Vagina (tissue), 2 donors: ENCODE data around the gene SETD1A.

Experiments
- POLR2A ChIP-seq, 2 donors: fragments of 450-650 bp; IDR thresholded peaks; one replicate each; pipeline ENCODE4 v1.6.1; 2017; ENCODE audit warnings: antibody characterized with exemption in 2 of 2, mild to moderate bottlenecking in 2 of 2, moderate library complexity in 2 of 2
- TF ChIP-seq, protein P1 (sequence below), 3 experiments: fragments of 450-650 bp in 2 of 3; fragments of 200-600 bp in 1 of 3; sonication (generic) in 1 of 3; IDR thresholded peaks; one replicate each; pipeline ENCODE4 v1.5.1; 2017 to 2019; ENCODE audit warnings: antibody characterized with exemption in 3 of 3, mild to moderate bottlenecking in 2 of 3, moderate library complexity in 2 of 3

DNA sequence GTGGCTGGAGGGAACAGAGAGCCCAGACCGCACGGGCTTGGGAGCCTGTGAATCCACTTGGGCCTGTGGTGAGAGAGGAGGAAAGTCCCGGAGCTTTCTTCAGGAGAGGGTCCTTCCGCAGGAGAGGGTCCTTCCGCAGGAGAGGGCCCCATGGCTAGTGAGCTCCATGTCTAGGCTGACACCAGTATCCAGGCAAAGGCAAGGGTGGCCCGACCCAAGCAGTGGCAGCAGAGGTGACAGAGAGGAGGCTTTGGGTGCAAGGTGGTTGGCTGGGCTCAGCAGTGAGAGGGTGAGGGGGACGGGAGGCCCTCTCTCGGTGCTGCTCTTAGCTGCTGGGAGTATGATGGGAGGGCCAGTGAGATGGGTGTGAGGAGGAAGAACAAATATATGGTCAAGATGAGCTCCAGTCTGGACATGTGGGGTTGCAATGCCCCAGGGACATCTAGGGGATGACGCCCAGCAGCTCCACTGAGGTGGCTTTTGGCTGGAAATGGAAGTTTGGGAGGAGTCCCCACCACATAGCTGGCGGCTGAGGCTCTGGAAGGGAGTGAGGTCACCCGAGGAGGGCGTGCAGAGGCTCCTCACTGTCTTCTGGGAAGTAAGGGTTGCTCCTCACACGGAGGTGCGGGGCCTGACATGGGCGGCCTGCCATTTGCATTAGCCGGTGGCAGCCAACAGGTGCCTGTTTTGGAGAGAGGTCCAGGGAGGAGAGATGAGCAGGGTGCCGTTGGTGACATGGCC is 25.2 kb downstream of the SETD1A start:
- TF ChIP-seq, protein P1, sequence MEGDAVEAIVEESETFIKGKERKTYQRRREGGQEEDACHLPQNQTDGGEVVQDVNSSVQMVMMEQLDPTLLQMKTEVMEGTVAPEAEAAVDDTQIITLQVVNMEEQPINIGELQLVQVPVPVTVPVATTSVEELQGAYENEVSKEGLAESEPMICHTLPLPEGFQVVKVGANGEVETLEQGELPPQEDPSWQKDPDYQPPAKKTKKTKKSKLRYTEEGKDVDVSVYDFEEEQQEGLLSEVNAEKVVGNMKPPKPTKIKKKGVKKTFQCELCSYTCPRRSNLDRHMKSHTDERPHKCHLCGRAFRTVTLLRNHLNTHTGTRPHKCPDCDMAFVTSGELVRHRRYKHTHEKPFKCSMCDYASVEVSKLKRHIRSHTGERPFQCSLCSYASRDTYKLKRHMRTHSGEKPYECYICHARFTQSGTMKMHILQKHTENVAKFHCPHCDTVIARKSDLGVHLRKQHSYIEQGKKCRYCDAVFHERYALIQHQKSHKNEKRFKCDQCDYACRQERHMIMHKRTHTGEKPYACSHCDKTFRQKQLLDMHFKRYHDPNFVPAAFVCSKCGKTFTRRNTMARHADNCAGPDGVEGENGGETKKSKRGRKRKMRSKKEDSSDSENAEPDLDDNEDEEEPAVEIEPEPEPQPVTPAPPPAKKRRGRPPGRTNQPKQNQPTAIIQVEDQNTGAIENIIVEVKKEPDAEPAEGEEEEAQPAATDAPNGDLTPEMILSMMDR (IDR thresholded peaks at IDR 0.05): no peak
- no peak for TF ChIP-seq POLR2A (IDR thresholded peaks at IDR 0.05)
